ENCODE results near the gene GPR180. TPM values are rescaled to one million over a fixed set of nuclear protein-coding genes. Genes with fewer than 3 reads are reported as not detected.

Gene GPR180
- total and polyA plus RNA-seq, 2 experiments from 2014 or later = 3.7 to 9.5 TPM

- TF ChIP-seq ZNF462 (CRISPR knock-in tag; IDR thresholded peaks at IDR 0.05) (no peak), STAT1 (IDR thresholded peaks at IDR 0.05; ENCODE audit: unreplicated experiment) (no peak)
Observed at GRCh38 chr13:94623316-94623715, 21.7 kb downstream of the GPR180 start (continued).

- Mint-ChIP-seq H3K36me3 (ENCODE audit: low read depth) (peaks cover 2% of the 10 kb centered on the region; the same call in 2 of the 3 replicates), H3K4me1 (peaks cover 27% of the 10 kb centered on the region), H3K9me3 (no peaks in the 10 kb centered on the region), H3K27me3 (ENCODE audit: insufficient read depth, low read depth, poor library complexity) (no peaks in the 10 kb centered on the region), H3K27ac (no peak overlapping the region), H3K4me3 (no peak overlapping the region)
- ATAC-seq = no peak
- Histone ChIP-seq H3F3A (replicated peaks; ENCODE audit: low read depth) (no peaks in the 10 kb centered on the region), H3K79me2 (replicated peaks; ENCODE audit: insufficient read depth) (no peaks in the 10 kb centered on the region), H3K27ac (ENCODE audit: low read depth) (no peak overlapping the region), H3K4me1 (ENCODE audit: insufficient read depth) (peaks cover 13% of the 10 kb centered on the region), H2AFZ (no peak overlapping the region), H3K36me3 (ENCODE audit: insufficient read depth) (peaks cover 5% of the 10 kb centered on the region; the same call in 1 of the 2 replicates), H4K20me1 (replicated peaks; ENCODE audit: insufficient read depth) (no peaks in the 10 kb centered on the region), H3K27me3 (ENCODE audit: insufficient read depth) (no peaks in the 10 kb centered on the region), H3K4me3 (no peak overlapping the region), H3K9me2 (ENCODE audit: insufficient read depth) (no peaks in the 10 kb centered on the region), H3K4me2 (no peak overlapping the region)
- DNase-seq (ENCODE audit: low spot score) = no peak
- no peak for TF ChIP-seq NANOG (IDR thresholded peaks at IDR 0.05; ENCODE audit: borderline replicate concordance)
- TF ChIP-seq ETS1 (IDR thresholded peaks at IDR 0.05) = no peak
- TF ChIP-seq STAT1 (IDR thresholded peaks at IDR 0.05; ENCODE audit: unreplicated experiment) = no peak
- no peak for TF ChIP-seq ZNF114 (CRISPR knock-in tag; IDR thresholded peaks at IDR 0.05)
- TF ChIP-seq REST (IDR thresholded peaks at IDR 0.05; ENCODE audit: unreplicated experiment) = no peak
- no peak for TF ChIP-seq JUNB (IDR thresholded peaks at IDR 0.05; ENCODE audit: unreplicated experiment)
- no peak for TF ChIP-seq EZH2 (IDR thresholded peaks at IDR 0.05; ENCODE audit: low read depth, unreplicated experiment)
Observed at GRCh38 chr13:94630858-94631257, 29.2 kb downstream of the GPR180 start.
